IMR-90 (cell line): ENCODE measurements around the gene FOLR2. TPM values are rescaled to one million over a fixed set of nuclear protein-coding genes. Genes with fewer than 3 reads are reported as not detected.
A peak's percentile ranks its signal among the peaks of the same experiment; 100 is the strongest.

ENCODE experiments used
- ATAC-seq: fragments of 200-7000 bp; cut with Tn5 transposase; 2 replicates; pipeline ENCODE4 v1.9.1; 2020; ENCODE audit warnings: low read depth, mild to moderate bottlenecking, moderate library complexity
- BruUV-seq: library from RNA; stranded (reverse); fragments of 400-500 nt; replicated peaks from 2 replicates; lab custom pipeline; 2021; lab: Mats Ljungman, UMichigan
- CTCF ChIA-PET: fragments of 300-600 bp; formaldehyde crosslinking; extraction: SDS; loops from one replicate; lab custom pipeline; 2021; ENCODE audit warnings: antibody characterized with exemption; lab: Yijun Ruan, JAX
- POLR2A ChIA-PET: fragments of 300-600 bp; sonication (Branson Sonifier 250); formaldehyde crosslinking; loops from one replicate; lab custom pipeline; 2022; ENCODE audit warnings: antibody characterized with exemption; ENCODE audit not compliant: unreplicated experiment; lab: Charles Lee
- DNase-seq: peaks from one replicate; pipeline ENCODE4 v3.0.0; 2013
- H2AFZ ChIP-seq: replicated peaks from 2 replicates; pipeline ENCODE3; 2013; ENCODE audit warnings: low read length, mild to moderate bottlenecking; ENCODE audit not compliant: poor library complexity
- H2AK5ac ChIP-seq: 2 replicates; pipeline ENCODE4 v1.6.1; 2013; ENCODE audit warnings: low read depth, low read length, inconsistent platforms
- H2AK9ac ChIP-seq: replicated peaks from 2 replicates; pipeline ENCODE3; 2013; ENCODE audit warnings: mild to moderate bottlenecking, low read depth, low read length, moderate library complexity; ENCODE audit not compliant: poor library complexity
- H2BK120ac ChIP-seq: 2 replicates; pipeline ENCODE4 v1.6.1; 2013; ENCODE audit warnings: low read depth, low read length, inconsistent platforms
- H2BK15ac ChIP-seq: 3 replicates; pipeline ENCODE4 v1.6.1; 2013; ENCODE audit warnings: low read depth, low read length, inconsistent platforms
- H2BK20ac ChIP-seq: 2 replicates; pipeline ENCODE4 v1.6.1; 2013; ENCODE audit warnings: low read depth, mild to moderate bottlenecking, inconsistent platforms, low read length, moderate library complexity
- H2BK5ac ChIP-seq: 2 replicates; pipeline ENCODE4 v1.6.1; 2013; ENCODE audit warnings: mild to moderate bottlenecking, low read depth, low read length, inconsistent platforms; ENCODE audit not compliant: poor library complexity, severe bottlenecking
- H3K14ac ChIP-seq: replicated peaks from 2 replicates; pipeline ENCODE4 v1.6.1; 2013; ENCODE audit warnings: low read depth, low read length, inconsistent platforms
- H3K18ac ChIP-seq: 2 replicates; pipeline ENCODE4 v1.6.1; 2013; ENCODE audit warnings: low read depth, low read length, control low read depth
- H3K23ac ChIP-seq: 2 replicates; pipeline ENCODE4 v1.6.1; 2013; ENCODE audit warnings: low read depth, low read length, inconsistent platforms
- H3K27ac ChIP-seq: 2 replicates; pipeline ENCODE4 v1.5.1; 2013; ENCODE audit warnings: mild to moderate bottlenecking, control low read depth, low read length; ENCODE audit not compliant: insufficient read depth
- H3K27me3 ChIP-seq: 2 replicates; pipeline ENCODE4 v1.6.1; 2013; ENCODE audit warnings: low read length; ENCODE audit not compliant: control insufficient read depth, insufficient read depth
- H3K36me3 ChIP-seq: 2 replicates; pipeline ENCODE4 v1.6.1; 2013; ENCODE audit warnings: low read length, mixed read lengths; ENCODE audit not compliant: control insufficient read depth, insufficient read depth
- H3K4ac ChIP-seq: 2 replicates; pipeline ENCODE4 v1.6.1; 2013; ENCODE audit warnings: low read depth, low read length, inconsistent platforms
- H3K4me1 ChIP-seq: 2 replicates; pipeline ENCODE4 v1.6.1; 2013; ENCODE audit warnings: low read length, mixed read lengths; ENCODE audit not compliant: control insufficient read depth, insufficient read depth
- H3K4me2 ChIP-seq: 2 replicates; pipeline ENCODE4 v1.6.1; 2013; ENCODE audit warnings: low read depth, mild to moderate bottlenecking, control low read depth, low read length, moderate library complexity
- H3K4me3 ChIP-seq: 2 replicates; pipeline ENCODE4 v1.5.1; 2013; ENCODE audit warnings: low read depth, mild to moderate bottlenecking, control low read depth, low read length, moderate library complexity; ENCODE audit not compliant: insufficient read depth
- H3K56ac ChIP-seq: 2 replicates; pipeline ENCODE4 v1.6.1; 2013; ENCODE audit warnings: low read length, inconsistent platforms; ENCODE audit not compliant: insufficient read depth; ENCODE audit errors: extremely low read depth
- H3K79me1 ChIP-seq, 2 experiments: 2 replicates each; pipeline ENCODE4 v1.6.1; 2013; ENCODE audit warnings: low read length in 2 of 2, inconsistent platforms in 1 of 2, low read depth in 1 of 2
- H3K9ac ChIP-seq: 2 replicates; pipeline ENCODE4 v1.6.1; 2013; ENCODE audit warnings: low read depth, low read length, control low read depth
- H3K9me1 ChIP-seq: 2 replicates; pipeline ENCODE4 v1.6.1; 2013; ENCODE audit warnings: low read length, inconsistent platforms; ENCODE audit not compliant: insufficient read depth
- H3K9me3 ChIP-seq: 2 replicates; pipeline ENCODE4 v1.6.1; 2013; ENCODE audit warnings: low read length; ENCODE audit not compliant: control insufficient read depth, insufficient read depth
- H4K20me1 ChIP-seq: 2 replicates; pipeline ENCODE4 v1.6.1; 2013; ENCODE audit warnings: low read length, inconsistent platforms; ENCODE audit not compliant: insufficient read depth
- H4K5ac ChIP-seq: 2 replicates; pipeline ENCODE4 v1.6.1; 2013; ENCODE audit warnings: mild to moderate bottlenecking, low read depth, low read length, control low read depth
- H4K8ac ChIP-seq, 2 experiments: 2 replicates each; pipeline ENCODE4 v1.6.1; 2013; ENCODE audit warnings: low read depth in 2 of 2, low read length in 2 of 2, control low read depth in 1 of 2, inconsistent platforms in 1 of 2
- H4K91ac ChIP-seq: 2 replicates; pipeline ENCODE4 v1.6.1; 2013; ENCODE audit warnings: low read depth, low read length, inconsistent platforms; ENCODE audit not compliant: insufficient read depth
- CEBPB ChIP-seq: IDR thresholded peaks from 2 replicates; pipeline ENCODE4 v1.6.1; 2012; ENCODE audit warnings: low read depth, low read length, improper control_type of control experiment
- CTCF ChIP-seq: conservative IDR thresholded peaks from 2 replicates; pipeline ENCODE4 v1.5.1; 2012; ENCODE audit warnings: mild to moderate bottlenecking, low read depth, low read length, improper control_type of control experiment
- MAFK ChIP-seq: IDR thresholded peaks from 2 replicates; pipeline ENCODE4 v1.6.1; 2012; ENCODE audit warnings: low read depth, low read length, improper control_type of control experiment
- MAZ ChIP-seq: IDR thresholded peaks from 2 replicates; pipeline ENCODE4 v1.6.1; 2012; ENCODE audit warnings: low read depth, mild to moderate bottlenecking, low read length, improper control_type of control experiment, moderate library complexity, borderline replicate concordance
- MXI1 ChIP-seq: IDR thresholded peaks from 2 replicates; pipeline ENCODE4 v1.6.1; 2012; ENCODE audit warnings: low read depth, mild to moderate bottlenecking, low read length, moderate library complexity, borderline replicate concordance
- NFE2L2 ChIP-seq: fragments of 150-350 bp; IDR thresholded peaks from 2 replicates; pipeline ENCODE4 v1.6.1; 2016; ENCODE audit warnings: low read depth, mild to moderate bottlenecking, low read length
- WGBS, 2 experiments: methylation state at CpG; one replicate each; pipeline versions ENCODE4 v1.1.5 to v1.1.7; 2013; ENCODE audit warnings: missing lambda C conversion rate in 2 of 2; ENCODE audit not compliant: insufficient read length in 1 of 2; ENCODE audit errors: extremely low coverage in 2 of 2; 5-methylcytosine and 5-hydroxymethylcytosine counted together
- dilution Hi-C: fragments of 300-500 bp; cut with HindIII; formaldehyde crosslinking; loops from one replicate; pipeline ENCODE4 v1.14.3; 2018; ENCODE audit warnings: low sequenced_read_pairs; ENCODE audit not compliant: unreplicated experiment
- in situ Hi-C: fragments of 300-500 bp; cut with MboI; formaldehyde crosslinking; loops from 3 replicates; pipeline ENCODE4 v1.14.3; 2019; ENCODE audit warnings: low sequenced_read_pairs, inconsistent platforms, mixed read lengths
- intact Hi-C: fragments of 100-400 bp; cut with micrococcal nuclease; formaldehyde crosslinking; loops from 2 replicates; pipeline ENCODE4 v1.10.0; 2022
- polyA plus RNA-seq, 3 experiments: library from polyadenylated mRNA; depleted of rRNA; stranded (reverse); fragments of >200 nt; gene quantifications; 2 replicates each; pipeline ENCODE4 v1.2.3, GENCODE V29; 2012; ENCODE audit warnings: low replicate concordance in 1 of 3
- total RNA-seq: library from RNA; depleted of rRNA; stranded (reverse); fragments of >200 nt; gene quantifications from 2 replicates; pipeline ENCODE4 v1.2.3, GENCODE V29; 2012

The FOLR2 gene
- total and polyA plus RNA-seq, 2 of the 4 experiments (the other 2 are of a cell fraction): not detected

DNA sequence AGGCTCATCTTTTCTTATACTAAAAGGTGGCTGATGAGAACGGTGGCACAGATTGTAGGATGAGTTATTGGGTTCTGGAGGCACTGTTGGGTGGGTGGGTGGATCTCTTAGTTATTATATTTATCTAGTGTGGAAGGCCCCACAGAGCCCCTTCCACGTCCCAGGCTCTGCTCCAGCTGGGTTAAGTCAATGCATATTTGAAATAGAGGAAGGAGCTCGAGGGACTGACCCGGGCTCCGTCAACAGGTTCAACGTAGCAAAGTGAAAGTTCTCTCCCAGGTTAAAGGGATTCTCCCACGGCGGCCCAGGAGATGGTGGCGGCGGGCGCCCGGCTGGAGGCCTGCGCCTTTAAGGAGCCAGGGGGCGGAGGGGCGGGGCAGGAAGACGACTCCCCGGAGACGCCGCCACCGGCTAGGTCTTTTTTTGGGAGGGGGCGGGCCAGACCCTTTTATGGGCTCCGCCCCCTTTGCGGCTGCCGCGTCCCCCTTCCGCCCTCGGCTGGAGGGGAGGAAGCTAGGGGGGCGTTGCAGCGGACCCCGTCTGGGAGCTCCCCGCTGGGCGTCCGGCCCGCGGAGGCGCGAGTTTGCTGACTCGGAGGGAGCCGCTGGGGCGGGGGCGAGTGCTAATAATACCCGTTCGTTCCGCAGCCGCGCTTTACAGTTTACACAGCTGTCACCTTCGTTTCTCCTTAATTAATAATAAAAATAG is 6.5 kb downstream of the FOLR2 start:
- peak overlapping the region; percentile 73 for H4K5ac ChIP-seq
- peak overlapping the region; percentile 85 to 95 for H4K8ac ChIP-seq
- H3K4me1 ChIP-seq: peaks cover 6% of the 10 kb centered on the region; the same call in 1 of the 2 replicates
- H3K4ac ChIP-seq: peak overlapping the region; percentile 73
- H2BK120ac ChIP-seq: peak overlapping the region; percentile 39; the same call in 1 of the 2 replicates
- H3K9ac ChIP-seq: peak overlapping the region; percentile 72
- TF ChIP-seq NFE2L2 (no peak), CEBPB (no peak), CTCF (peak; percentile 39; the same call in 1 of the 2 replicates), MAZ (peak; percentile 87), MAFK (peak; percentile 66), MXI1 (peak; percentile 52; the same call in 1 of the 2 replicates)
- H3K4me3 ChIP-seq: peak overlapping the region; percentile 98
- peak overlapping the region; percentile 91 for H2AFZ ChIP-seq
- peaks cover 13% of the 10 kb centered on the region for H3K36me3 ChIP-seq
- H2BK15ac ChIP-seq: peak overlapping the region; percentile 76; the same call in 1 of the 3 replicates
- no peaks in the 10 kb centered on the region for H3K9me3 ChIP-seq
- peak overlapping the region; percentile 52 for H3K56ac ChIP-seq
- H4K20me1 ChIP-seq: peaks cover 30% of the 10 kb centered on the region
- peak overlapping the region; percentile 73 for H3K4me2 ChIP-seq
- WGBS, 2 experiments: 3% methylated on average over 10 of the region's 47 CpGs; no CpG with 5 or more reads in 1 of the 2 experiments
- H3K27me3 ChIP-seq: peaks cover 11% of the 10 kb centered on the region
- H2BK20ac ChIP-seq: peak overlapping the region; percentile 35; the same call in 1 of the 2 replicates
- no TSS peak for BruUV-seq
- DNase-seq (peak; percentile 88), ATAC-seq (peak; percentile 76)
- H3K79me1 ChIP-seq: peaks cover 23 to 38% of the 10 kb centered on the region in 2 experiments; a peak in 3 of 4 replicates
- peak overlapping the region; percentile 71 for H3K14ac ChIP-seq
- intact Hi-C loops: loop anchor here (2.0 kb wide), 1 partner anchor 120 kb away; the partner anchor contains the start of gene LAMTOR1
- H4K91ac ChIP-seq: peak overlapping the region; percentile 63
- dilution Hi-C loops: no loop called here
- POLR2A ChIA-PET: interaction anchor here (0.6 kb wide), 1 partner anchor 266 kb away, joined by 3 read pairs; no protein-coding TSS in a partner anchor
- peak overlapping the region; percentile 62 for H3K23ac ChIP-seq
- peak overlapping the region; percentile 77 for H2BK5ac ChIP-seq
- in situ Hi-C loops: no loop called here
- peaks cover 7% of the 10 kb centered on the region; the same call in 1 of the 2 replicates for H3K9me1 ChIP-seq
- CTCF ChIA-PET: interaction anchor here (0.6 to 1.3 kb wide), 4 partner anchors 40 to 198 kb away, joined by 3 read pairs; no protein-coding TSS in a partner anchor
- H2AK5ac ChIP-seq: peak overlapping the region; percentile 63; the same call in 1 of the 2 replicates
- H2AK9ac ChIP-seq: peak overlapping the region; percentile 74
- peak overlapping the region; percentile 80 for H3K27ac ChIP-seq
- peak overlapping the region; percentile 3 for H3K18ac ChIP-seq
